Measurements from ENCODE around the gene ECT2L. TPM values are rescaled to one million over a fixed set of nuclear protein-coding genes. Genes with fewer than 3 reads are reported as not detected.

The ECT2L gene
- not detected in 2 replicates for total RNA-seq

GRCh38 chr6:138795809-138796603, at the start of gene ECT2L:
ECT2L (plus strand) TSS chr6:138796087; CDS start chr6:138813275, 17,188 bp downstream.
- intact Hi-C loops (cut with micrococcal nuclease): no loop called here

GRCh38 chr6:138752017-138752416, 43.9 kb upstream of the ECT2L start:
- intact Hi-C loops (cut with micrococcal nuclease): no loop called here

DNA sequence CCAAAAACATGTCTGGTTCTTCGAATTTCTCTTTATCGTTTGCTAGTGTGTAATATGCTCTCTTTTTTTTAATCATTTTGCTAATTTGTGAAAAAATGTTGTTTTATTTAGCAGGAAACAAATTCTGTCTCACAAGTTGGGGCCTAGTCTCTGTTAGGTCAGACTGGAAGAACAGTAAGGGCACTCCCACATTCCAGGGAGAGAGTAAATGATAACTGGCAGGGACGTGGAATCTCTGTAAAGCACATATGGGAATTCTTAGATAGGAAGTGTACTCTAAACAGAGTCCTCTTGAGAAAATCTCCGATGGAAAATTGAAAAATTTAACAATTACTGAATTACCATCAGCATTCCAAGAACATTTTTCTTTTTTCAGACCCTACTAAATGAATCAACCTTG, 38.8 kb upstream of the ECT2L start:
- intact Hi-C loops (cut with micrococcal nuclease): no loop called here

DNA sequence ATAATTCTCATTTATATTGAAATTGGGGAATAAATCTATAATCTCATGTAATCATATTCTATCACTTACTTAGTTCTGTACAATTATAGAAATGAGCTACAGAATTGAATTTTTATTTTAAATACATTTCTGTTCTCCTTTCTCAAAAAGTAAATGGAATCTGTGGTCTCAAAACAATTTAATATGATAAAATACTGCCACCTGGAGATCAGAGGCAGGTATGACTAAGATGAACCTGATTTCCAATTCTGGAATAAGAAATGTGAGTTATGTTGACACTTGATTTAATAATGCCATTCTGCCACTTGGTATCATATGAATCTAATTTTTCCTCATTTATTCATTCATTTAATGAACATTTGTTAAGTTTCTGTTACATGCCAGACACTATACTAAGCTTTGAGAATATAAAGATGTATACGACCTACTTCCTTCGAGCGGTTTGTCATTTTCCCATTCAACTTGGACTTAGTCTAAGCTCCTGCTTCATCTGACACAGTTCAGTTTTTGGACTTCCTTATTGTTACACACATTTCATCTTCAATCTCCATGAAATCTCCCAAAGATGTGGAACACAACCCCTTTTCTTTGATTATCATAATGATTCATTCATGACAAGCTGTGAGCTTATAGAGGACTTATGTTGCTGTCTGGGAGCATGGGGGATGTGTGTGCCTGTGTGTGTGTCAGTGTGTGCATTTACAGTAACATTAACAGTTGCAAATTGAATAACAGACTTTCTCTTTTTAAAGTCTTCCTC, 29.8 kb upstream of the ECT2L start:
- intact Hi-C loops (cut with micrococcal nuclease): loop anchor here (1.0 to 5.0 kb wide), 4 partner anchors 74 to 649 kb away; no protein-coding TSS in a partner anchor

DNA sequence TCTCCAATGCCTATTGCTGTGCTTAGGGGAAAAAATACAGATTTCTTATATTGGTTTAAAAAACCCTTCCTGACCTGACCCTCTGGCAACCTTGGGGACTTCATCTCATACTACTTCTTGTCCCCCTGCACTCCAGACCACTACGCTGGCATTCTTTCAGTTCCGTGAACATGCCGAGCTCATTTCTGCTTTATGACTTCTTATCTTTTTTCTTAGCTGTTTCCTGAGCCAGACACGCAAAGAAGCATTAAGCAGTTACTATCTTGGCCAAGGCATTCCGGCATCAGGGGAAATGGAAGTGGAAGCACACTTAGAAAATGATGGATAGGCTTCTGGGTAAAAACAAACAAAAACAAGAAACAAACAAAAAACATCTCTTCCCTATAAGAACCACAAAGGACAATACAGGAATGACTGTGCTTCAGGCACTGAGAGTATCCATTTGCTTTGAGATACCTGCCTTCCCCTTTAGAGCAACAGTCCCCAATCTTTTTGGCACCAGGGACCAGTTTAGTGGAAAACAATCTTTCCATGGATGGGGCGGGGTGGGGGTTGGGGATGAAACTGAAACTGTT, 26.7 kb upstream of the ECT2L start:
- intact Hi-C loops (cut with micrococcal nuclease): loop anchor here (5.0 kb wide), 1 partner anchor 252 kb away; no protein-coding TSS in a partner anchor

DNA sequence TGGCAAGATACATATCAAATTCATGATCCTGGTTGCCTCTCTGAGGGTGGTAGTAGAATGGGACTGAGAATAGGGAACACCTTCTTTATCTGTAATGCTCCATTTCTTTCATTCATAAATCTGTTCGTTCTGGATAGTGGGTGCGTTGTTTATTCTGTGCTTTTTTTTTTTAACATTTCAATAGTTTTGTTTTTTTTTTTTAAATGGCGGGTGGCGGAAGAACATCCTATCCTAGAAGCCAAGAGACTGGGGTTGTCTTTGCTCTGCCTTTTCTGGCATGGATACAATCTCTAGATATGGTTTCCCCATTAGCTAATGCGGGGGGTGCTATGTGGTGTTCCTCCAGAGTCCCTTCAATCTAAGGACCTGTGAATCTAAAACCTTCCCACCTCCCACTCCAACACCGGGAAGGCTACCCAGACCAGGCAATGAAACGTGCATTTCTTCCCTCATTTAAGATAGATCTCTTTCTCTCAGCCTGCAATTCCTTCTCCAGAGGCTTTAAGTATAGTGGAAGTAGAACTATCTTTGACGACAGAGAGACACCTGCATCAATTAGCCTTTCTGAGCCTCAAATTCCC, 23.2 kb upstream of the ECT2L start:
- intact Hi-C loops (cut with micrococcal nuclease): loop anchor here (1.0 to 5.0 kb wide), 8 partner anchors 79 to 665 kb away; partner anchors contain the start of genes ABRACL, CITED2, HEBP2 and HECA

GRCh38 chr6:138773177-138774091, 22.5 kb upstream of the ECT2L start, which contains the start of gene CCDC28A:
CCDC28A (plus strand) TSS chr6:138773769; CDS start chr6:138776121, 2,352 bp downstream.
- intact Hi-C loops (cut with micrococcal nuclease): loop anchor here (1.0 to 5.0 kb wide), 8 partner anchors 80 to 666 kb away; partner anchors contain the start of genes ABRACL, CITED2, HEBP2 and HECA

DNA sequence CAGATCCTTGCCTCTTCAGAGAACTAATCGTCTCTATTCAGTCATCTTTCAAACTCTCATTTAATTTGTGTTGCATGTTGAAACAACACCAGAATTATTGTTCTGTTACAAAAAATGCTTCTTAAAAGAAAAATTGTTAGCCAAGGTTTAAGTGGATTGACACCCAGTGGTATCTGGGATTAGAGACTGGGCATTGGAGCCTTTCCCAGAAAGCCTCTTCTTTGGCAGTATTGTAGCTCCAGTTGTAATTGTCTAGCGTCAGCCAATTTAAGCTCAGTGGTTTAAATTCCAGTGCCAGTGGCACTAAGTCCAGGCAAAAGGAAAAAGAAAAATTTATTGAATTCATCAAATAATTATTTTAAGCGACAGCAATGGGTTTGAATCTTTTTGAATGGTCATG, 21.5 kb upstream of the ECT2L start:
- intact Hi-C loops (cut with micrococcal nuclease): loop anchor here (5.0 kb wide), 1 partner anchor 338 kb away; no protein-coding TSS in a partner anchor

GRCh38 chr6:138776659-138777058, 19.2 kb upstream of the ECT2L start:
- intact Hi-C loops (cut with micrococcal nuclease): no loop called here

GRCh38 chr6:138778331-138778730, 17.6 kb upstream of the ECT2L start:
- intact Hi-C loops (cut with micrococcal nuclease): no loop called here

DNA sequence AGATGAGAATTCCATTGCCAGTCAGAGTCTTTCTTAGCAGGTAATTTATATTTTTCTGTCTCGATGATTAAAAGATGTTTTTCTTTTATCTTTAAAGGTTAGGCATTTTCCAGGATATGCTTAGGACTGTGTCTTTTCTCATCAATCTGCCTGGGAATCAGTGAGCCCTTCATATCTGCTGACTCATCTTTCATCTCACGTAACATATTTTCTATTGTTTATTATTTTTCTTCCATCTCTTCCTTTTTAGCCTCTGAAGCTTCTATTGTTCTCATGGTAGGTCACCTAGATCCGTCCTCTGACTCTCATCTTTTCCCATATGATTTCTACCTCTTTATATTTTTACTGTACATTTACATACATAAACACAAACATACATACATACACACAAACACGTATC, 13.6 kb upstream of the ECT2L start:
- intact Hi-C loops (cut with micrococcal nuclease): no loop called here

DNA sequence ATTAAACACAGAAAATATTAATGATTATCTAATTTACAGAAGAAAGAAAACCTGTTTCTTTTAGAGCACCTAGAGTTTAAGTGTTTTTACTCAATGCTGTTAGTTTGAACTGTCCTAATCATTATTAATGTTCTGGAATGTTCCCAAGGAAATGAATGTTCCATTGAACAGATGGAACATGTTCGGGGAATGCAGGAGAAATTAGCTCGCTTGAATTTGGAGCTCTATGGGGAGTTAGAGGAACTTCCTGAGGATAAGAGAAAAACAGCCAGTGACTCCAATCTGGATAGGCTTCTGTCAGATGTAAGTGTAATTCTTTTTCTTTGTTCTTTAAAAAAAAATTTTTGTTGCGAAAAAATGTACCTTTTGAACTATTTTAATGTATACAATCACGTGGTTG, 10.8 kb upstream of the ECT2L start:
- intact Hi-C loops (cut with micrococcal nuclease): no loop called here

DNA sequence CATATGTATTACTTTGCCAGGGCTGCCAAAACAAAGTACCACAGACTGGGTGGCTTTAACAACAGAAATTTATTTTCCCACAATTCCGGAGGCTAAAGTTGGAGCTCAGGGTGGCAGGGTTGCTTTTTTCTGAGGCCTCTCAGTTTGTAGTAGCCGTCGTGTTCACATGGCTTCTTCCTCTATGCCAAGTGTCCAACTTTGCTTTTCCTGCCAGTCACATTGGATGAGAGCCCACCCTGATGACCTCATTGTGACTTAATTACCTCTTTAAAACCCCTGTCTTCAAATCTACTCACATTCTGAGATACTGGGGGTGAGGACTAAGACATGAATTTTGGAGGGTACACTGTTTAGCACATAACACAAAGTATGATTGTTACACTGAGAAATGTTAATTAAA, 9.9 kb upstream of the ECT2L start:
- intact Hi-C loops (cut with micrococcal nuclease): no loop called here

- intact Hi-C loops (cut with micrococcal nuclease): no loop called here
These were observed 8.7 kb upstream of the ECT2L start for GRCh38 chr6:138787138-138787537.

- intact Hi-C loops (cut with micrococcal nuclease): no loop called here
These were observed 884 bp downstream of the ECT2L start for GRCh38 chr6:138796771-138797170.

DNA sequence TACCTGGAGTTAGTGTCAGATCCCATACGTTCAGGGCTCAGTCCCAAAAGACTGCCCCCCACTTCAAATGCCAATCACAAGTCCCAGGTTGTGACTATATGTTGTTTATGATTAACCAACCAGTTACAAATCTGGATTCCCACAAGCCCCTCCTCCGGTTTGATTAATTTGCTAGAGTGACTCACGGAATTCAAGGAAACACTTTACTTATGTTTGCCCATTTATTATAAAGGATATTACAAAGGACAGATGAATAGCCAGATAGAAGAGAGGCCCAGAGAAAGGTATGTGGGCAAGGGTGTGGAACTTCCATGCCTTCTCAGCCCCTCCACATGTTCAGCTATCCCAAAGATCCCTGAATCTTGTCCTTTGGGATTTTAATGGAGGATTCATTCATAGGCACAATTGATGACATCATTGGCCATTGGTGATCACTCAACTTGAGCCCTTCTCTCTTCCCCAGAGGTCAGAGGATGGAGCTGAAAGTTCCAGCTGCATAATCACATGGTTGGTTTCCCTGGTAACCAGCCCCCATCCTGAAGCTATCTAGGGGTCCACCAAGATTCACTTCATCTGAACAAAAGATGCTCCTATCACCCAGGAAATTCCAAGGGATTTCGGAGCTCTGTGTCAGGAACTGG, 2.0 kb downstream of the ECT2L start:
- intact Hi-C loops (cut with micrococcal nuclease): no loop called here

GRCh38 chr6:138800377-138801150, 4.7 kb downstream of the ECT2L start:
- intact Hi-C loops (cut with micrococcal nuclease): no loop called here

DNA sequence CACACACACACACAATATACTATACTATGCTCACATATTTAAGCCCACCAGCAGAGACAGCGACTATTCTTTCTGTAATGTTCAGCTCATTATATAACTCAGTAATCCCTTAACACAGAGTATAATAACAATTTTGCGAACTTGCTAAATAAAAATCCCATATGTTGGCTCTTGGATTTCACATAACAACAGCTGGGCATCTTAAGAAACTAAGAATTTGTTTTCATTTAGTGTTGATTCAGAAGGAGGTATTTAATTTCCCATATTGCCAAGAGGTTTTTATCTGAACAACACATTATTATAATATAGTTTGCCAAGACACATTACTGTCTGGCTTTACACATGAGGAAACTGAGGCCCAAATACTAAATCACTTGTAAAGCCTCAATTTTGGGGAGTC, 7.4 kb downstream of the ECT2L start:
- intact Hi-C loops (cut with micrococcal nuclease): no loop called here

DNA sequence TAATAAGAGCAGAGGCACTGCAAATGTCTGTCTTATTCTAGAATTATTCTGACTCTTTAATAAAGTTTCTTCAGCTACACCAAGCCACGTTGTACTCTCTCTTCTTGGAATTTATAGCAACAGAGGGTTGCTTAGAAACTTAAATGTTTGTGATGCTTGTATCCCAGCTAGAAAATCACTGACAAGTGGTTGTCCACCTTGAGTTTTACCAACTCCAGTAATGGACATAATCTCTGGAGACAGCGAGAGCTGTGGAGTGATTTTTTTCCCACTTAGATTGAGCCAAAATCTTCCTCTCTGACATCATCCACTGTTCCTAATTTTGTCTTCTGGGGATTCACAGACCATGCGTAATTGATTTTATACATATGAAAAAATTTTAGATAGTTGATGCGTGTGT, 8.0 kb downstream of the ECT2L start:
- intact Hi-C loops (cut with micrococcal nuclease): no loop called here

Data from T-helper 2 cell treated with Interferon-gamma antibody and Interleukin-4, amounts not matched to agents 100 ng/mL and 5 ng/mL, for 36 hours (primary cell).